Coronary artery (tissue), 2 donors: ENCODE data around the gene RBM34.

Experiments
- DNase-seq: peaks from one replicate; pipeline ENCODE4 v3.0.0-alpha.2; 2017; ENCODE audit warnings: low spot score
- H3K27ac ChIP-seq, 2 donors: fragments of 200-600 bp; sonication (generic); one replicate each; pipeline ENCODE4 v1.5.1; 2016 to 2019
- H3K4me3 ChIP-seq: fragments of 200-600 bp; sonication (generic); 2 replicates; pipeline ENCODE4 v1.5.1; 2016; ENCODE audit warnings: mild to moderate bottlenecking, moderate library complexity
- CTCF ChIP-seq: fragments of 200-600 bp; sonication (generic); IDR thresholded peaks from one replicate; pipeline ENCODE4 v1.5.1; 2019; ENCODE audit warnings: antibody characterized with exemption

Gene RBM34

DNA sequence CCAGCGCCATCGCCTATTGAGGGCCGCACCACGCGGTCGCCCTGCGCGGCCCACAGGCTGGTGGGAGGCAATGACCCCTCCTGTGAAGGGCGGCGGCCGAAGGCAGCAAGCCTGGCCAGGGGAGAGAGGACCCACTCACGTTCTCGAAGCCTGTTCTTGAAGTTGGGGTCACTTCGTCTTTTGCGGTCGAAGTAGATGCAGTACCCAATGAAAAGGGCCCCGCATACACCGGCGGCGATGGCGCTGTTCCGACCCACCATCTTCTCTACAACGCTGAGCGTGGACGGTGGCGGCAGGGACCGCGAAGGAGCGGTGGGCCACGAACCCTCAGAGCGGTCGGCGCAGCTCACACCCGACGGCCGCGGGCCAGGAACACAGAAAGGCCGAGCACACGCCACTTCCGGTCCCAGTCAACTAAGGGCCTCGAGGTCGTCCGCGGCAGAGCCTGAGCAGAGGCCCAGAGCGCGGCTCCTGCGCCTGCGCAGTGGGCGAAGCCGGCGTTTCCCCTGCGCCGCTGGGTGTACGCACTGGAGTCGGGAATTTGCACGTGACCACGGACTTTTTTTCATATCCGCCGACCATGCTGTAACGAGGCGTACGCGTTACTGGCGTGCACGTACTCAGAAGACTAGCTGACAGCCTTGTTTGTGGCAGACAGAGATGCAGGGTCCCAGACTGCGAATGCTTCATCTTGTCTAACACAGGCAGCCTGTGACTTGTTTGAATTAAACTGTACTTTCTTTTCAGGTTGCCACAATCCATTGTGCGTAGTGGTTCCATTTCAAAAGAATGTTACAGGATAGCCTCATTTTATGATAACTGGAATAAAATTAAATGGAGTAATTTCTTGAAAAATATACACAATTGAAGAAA is 32.4 kb downstream of the RBM34 start, which contains the start of gene TOMM20:
TOMM20 (minus strand) TSS at position 382 of the 873 bp plus-strand sequence; CDS start at position 260, 122 bp downstream.
- DNase-seq: peak; percentile 98
- H3K4me3 ChIP-seq: peak within 1 kb of the TSS; percentile 84
- peak within 1 kb of the TSS; percentile 81 to 89 for H3K27ac ChIP-seq
- TF ChIP-seq CTCF: no peak

GRCh38 chr1:235127732-235128455 is 33.2 kb downstream of the RBM34 start:
- no peak for DNase-seq
- no peak for TF ChIP-seq CTCF
- Histone ChIP-seq H3K4me3 (peak overlapping the region; percentile 84), H3K27ac (peak overlapping the region; percentile 81 to 89)

- no peak for TF ChIP-seq CTCF
- Histone ChIP-seq H3K27ac (no peak overlapping the region), H3K4me3 (peak overlapping the region; percentile 84)
- DNase-seq: no peak
These were observed 33.8 kb downstream of the RBM34 start for GRCh38 chr1:235127203-235127602.

DNA sequence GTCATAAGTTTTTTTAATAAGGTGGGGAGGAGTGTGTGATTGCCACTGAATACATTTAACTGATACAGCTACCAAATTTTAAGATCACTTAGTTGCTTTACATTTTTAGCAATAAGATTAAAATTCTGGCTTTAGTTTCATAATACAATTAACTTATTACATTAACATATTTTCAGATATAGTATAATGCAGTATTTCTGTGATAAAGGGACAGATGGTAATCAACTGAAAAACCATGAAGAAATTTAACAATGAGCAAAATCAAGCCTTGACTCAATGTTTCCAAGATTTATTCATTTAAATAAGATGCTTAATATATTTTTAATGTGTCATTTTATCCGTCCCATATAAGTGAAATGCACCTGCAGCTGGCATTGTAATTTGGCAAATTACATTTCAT is 36.4 kb downstream of the RBM34 start:
- H3K27ac ChIP-seq: no peak overlapping the region
- no peak for TF ChIP-seq CTCF
- no peak overlapping the region for H3K4me3 ChIP-seq
- no peak for DNase-seq

GRCh38 chr1:235124111-235124510 is 36.9 kb downstream of the RBM34 start:
- TF ChIP-seq CTCF: no peak
- Histone ChIP-seq H3K4me3 (no peak overlapping the region), H3K27ac (no peak overlapping the region)
- DNase-seq: no peak

DNA sequence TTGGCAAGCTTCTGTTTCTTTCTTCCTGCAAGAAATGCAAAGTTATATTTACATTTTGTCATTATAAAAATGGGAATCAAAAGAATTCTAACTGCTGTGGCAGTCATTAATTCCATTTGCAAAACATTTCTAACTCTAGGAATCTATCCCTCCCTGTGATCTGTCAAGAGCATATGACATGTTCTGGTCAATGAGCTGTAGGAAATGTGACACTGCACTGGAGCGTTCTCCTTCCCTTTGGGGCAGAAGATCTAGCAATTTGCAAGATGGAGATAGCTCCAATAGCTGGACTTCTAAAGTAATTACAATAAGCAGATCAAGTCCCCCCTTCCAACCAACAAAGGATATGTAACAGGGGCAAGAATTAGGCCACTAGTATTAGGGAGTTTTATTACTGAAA is 38.7 kb downstream of the RBM34 start:
- DNase-seq: no peak
- TF ChIP-seq CTCF: no peak

More for the DNA sequence above, 38.7 kb downstream of the RBM34 start:
- Histone ChIP-seq H3K27ac (no peak overlapping the region), H3K4me3 (no peak overlapping the region)
